SK-N-SH treated with all-trans-retinoic acid at 6 μM for 48 hours (cell line): ENCODE results near the gene ARTN.
A peak's percentile ranks its signal among the peaks of the same experiment; 100 is the strongest.

Experiments used
- ATAC-seq: fragments of 200-7000 bp; cut with Tn5 transposase; 3 replicates; pipeline ENCODE4 v1.9.1; 2020; ENCODE audit warnings: mild to moderate bottlenecking, moderate library complexity
- ARNTL ChIP-seq: fragments of 450-650 bp; formaldehyde crosslinking; IDR thresholded peaks from 2 replicates; pipeline ENCODE4 v1.5.0; 2020; ENCODE audit warnings: low read depth, mild to moderate bottlenecking, moderate library complexity, borderline replicate concordance
- BACH2 ChIP-seq: fragments of 250-450 bp; sonication (Bioruptor Pico); IDR thresholded peaks from 2 replicates; pipeline ENCODE4 v1.9.0; 2021; ENCODE audit warnings: mild to moderate bottlenecking, borderline replicate concordance
- CREB5 ChIP-seq: fragments of 250-450 bp; sonication (Bioruptor Pico); IDR thresholded peaks from 2 replicates; pipeline ENCODE4 v1.5.1; 2020; ENCODE audit warnings: low read depth, mild to moderate bottlenecking, moderate library complexity
- CSDC2 ChIP-seq: fragments of 250-450 bp; sonication (Bioruptor Pico); IDR thresholded peaks from 2 replicates; pipeline ENCODE4 v1.5.0; 2020; ENCODE audit warnings: mild to moderate bottlenecking, moderate library complexity
- CSRNP3 ChIP-seq: fragments of 250-450 bp; sonication (Bioruptor Pico); IDR thresholded peaks from 2 replicates; pipeline ENCODE4 v1.5.1; 2021; ENCODE audit warnings: mild to moderate bottlenecking, moderate library complexity
- ESRRG ChIP-seq: fragments of 250-450 bp; sonication (Bioruptor Pico); IDR thresholded peaks from 2 replicates; pipeline ENCODE4 v1.6.1; 2021; ENCODE audit warnings: mild to moderate bottlenecking
- GLIS3 ChIP-seq: fragments of 250-450 bp; sonication (Bioruptor Pico); IDR thresholded peaks from 2 replicates; pipeline ENCODE4 v1.5.0; 2020; ENCODE audit warnings: mild to moderate bottlenecking, moderate library complexity
- ISL1 ChIP-seq: fragments of 250-450 bp; sonication (Bioruptor Pico); IDR thresholded peaks from 2 replicates; pipeline ENCODE4 v2.1.2; 2022; ENCODE audit warnings: mild to moderate bottlenecking, moderate library complexity
- OSR1 ChIP-seq: fragments of 250-450 bp; sonication (Bioruptor Pico); IDR thresholded peaks from 2 replicates; pipeline ENCODE4 v1.8.0; 2022; ENCODE audit warnings: moderate library complexity, mild to moderate bottlenecking, inconsistent platforms
- PATZ1 ChIP-seq: fragments of 250-450 bp; sonication (Bioruptor Pico); IDR thresholded peaks from 2 replicates; pipeline ENCODE4 v1.8.0; 2020; ENCODE audit warnings: mild to moderate bottlenecking, moderate library complexity, borderline replicate concordance
- POU6F1 ChIP-seq: fragments of 250-450 bp; sonication (Bioruptor Pico); IDR thresholded peaks from 2 replicates; pipeline ENCODE4 v1.8.0; 2021; ENCODE audit warnings: low read depth, mild to moderate bottlenecking, moderate library complexity, borderline replicate concordance
- PPARA ChIP-seq: fragments of 250-450 bp; sonication (Bioruptor Pico); IDR thresholded peaks from 2 replicates; pipeline ENCODE4 v1.5.0; 2020; ENCODE audit warnings: mild to moderate bottlenecking, borderline replicate concordance
- SNAI2 ChIP-seq: fragments of 250-450 bp; sonication (Bioruptor Pico); IDR thresholded peaks from 2 replicates; pipeline ENCODE4 v1.5.0; 2020; ENCODE audit warnings: mild to moderate bottlenecking, moderate library complexity
- TOX ChIP-seq: fragments of 250-450 bp; sonication (Bioruptor Pico); IDR thresholded peaks from 2 replicates; pipeline ENCODE4 v1.8.0; 2021; ENCODE audit warnings: mild to moderate bottlenecking, moderate library complexity, borderline replicate concordance
- TSHZ2 ChIP-seq: fragments of 250-450 bp; sonication (Bioruptor Pico); IDR thresholded peaks from 2 replicates; pipeline ENCODE4 v1.5.0; 2020; ENCODE audit warnings: mild to moderate bottlenecking, moderate library complexity
- ZC3H10 ChIP-seq: fragments of 250-450 bp; sonication (Bioruptor Pico); IDR thresholded peaks from 2 replicates; pipeline ENCODE4 v1.5.1; 2021; ENCODE audit warnings: mild to moderate bottlenecking, moderate library complexity
- ZFP3 ChIP-seq: fragments of 250-450 bp; sonication (Bioruptor Pico); IDR thresholded peaks from 2 replicates; pipeline ENCODE4 v1.5.0; 2020; ENCODE audit warnings: mild to moderate bottlenecking, moderate library complexity
- ZNF565 ChIP-seq: fragments of 450-650 bp; formaldehyde crosslinking; conservative IDR thresholded peaks from 2 replicates; pipeline ENCODE4 v1.5.0; 2020; ENCODE audit warnings: low read depth, mild to moderate bottlenecking, moderate library complexity
- ZNF70 ChIP-seq: fragments of 450-650 bp; formaldehyde crosslinking; IDR thresholded peaks from 2 replicates; pipeline ENCODE4 v1.5.0; 2020; ENCODE audit warnings: mild to moderate bottlenecking, moderate library complexity
- ZNF8 ChIP-seq: fragments of 450-650 bp; formaldehyde crosslinking; IDR thresholded peaks from 2 replicates; pipeline ENCODE4 v1.5.0; 2020; ENCODE audit warnings: mild to moderate bottlenecking, moderate library complexity

ARTN gene

GRCh38 chr1:43931711-43932660 lies 1.6 kb upstream of the ARTN start:
- TF ChIP-seq ZNF565 (CRISPR knock-in tag) (no peak), SNAI2 (CRISPR knock-in tag) (no peak), PATZ1 (CRISPR knock-in tag) (no peak), CSRNP3 (no peak), PPARA (no peak), ESRRG (CRISPR knock-in tag) (no peak), ZNF70 (no peak), POU6F1 (CRISPR knock-in tag) (no peak), GLIS3 (CRISPR knock-in tag) (no peak), ZFP3 (CRISPR knock-in tag) (no peak), ARNTL (CRISPR knock-in tag) (no peak), BACH2 (CRISPR knock-in tag) (no peak), ISL1 (CRISPR knock-in tag) (no peak), CSDC2 (CRISPR knock-in tag) (no peak), ZNF8 (CRISPR knock-in tag) (no peak), TSHZ2 (CRISPR knock-in tag) (no peak), CREB5 (CRISPR knock-in tag) (no peak), OSR1 (CRISPR knock-in tag) (no peak)
- no peak for ATAC-seq

GRCh38 chr1:43932786-43933385 lies 715 bp upstream of the ARTN start:
- peak; percentile 5; the same call in 1 of the 3 replicates for ATAC-seq
- TF ChIP-seq TOX (CRISPR knock-in tag) (no peak), POU6F1 (CRISPR knock-in tag) (no peak), CSRNP3 (no peak), ZNF8 (CRISPR knock-in tag) (no peak), ZC3H10 (no peak), PATZ1 (CRISPR knock-in tag) (no peak), ZNF565 (CRISPR knock-in tag) (no peak), ZNF70 (no peak), CREB5 (CRISPR knock-in tag) (no peak)
